Neural cell (in vitro differentiated cells): ENCODE measurements around the gene GAST.

Experiments
- EP300 ChIP-seq: fragments of 450-650 bp; conservative IDR thresholded peaks from 2 replicates; pipeline ENCODE4 v1.6.1; 2014; ENCODE audit warnings: antibody characterized with exemption, mild to moderate bottlenecking, moderate library complexity; ENCODE audit not compliant: poor library complexity, severe bottlenecking
- POLR2AphosphoS5 ChIP-seq: IDR thresholded peaks from 2 replicates; pipeline ENCODE4 v1.6.1; 2012
- RAD21 ChIP-seq: fragments of 450-650 bp; conservative IDR thresholded peaks from 2 replicates; pipeline ENCODE4 v1.6.1; 2014; ENCODE audit warnings: antibody characterized with exemption, mild to moderate bottlenecking, moderate library complexity
- SMC3 ChIP-seq: fragments of 450-650 bp; conservative IDR thresholded peaks from 2 replicates; pipeline ENCODE4 v1.6.1; 2014; ENCODE audit warnings: antibody characterized with exemption, mild to moderate bottlenecking, moderate library complexity; ENCODE audit not compliant: poor library complexity
- TF ChIP-seq, protein P1 (sequence below): fragments of 450-650 bp; IDR thresholded peaks from 2 replicates; pipeline ENCODE4 v1.5.1; 2014; ENCODE audit warnings: antibody characterized with exemption, mild to moderate bottlenecking, moderate library complexity; ENCODE audit not compliant: poor library complexity, severe bottlenecking

DNA sequence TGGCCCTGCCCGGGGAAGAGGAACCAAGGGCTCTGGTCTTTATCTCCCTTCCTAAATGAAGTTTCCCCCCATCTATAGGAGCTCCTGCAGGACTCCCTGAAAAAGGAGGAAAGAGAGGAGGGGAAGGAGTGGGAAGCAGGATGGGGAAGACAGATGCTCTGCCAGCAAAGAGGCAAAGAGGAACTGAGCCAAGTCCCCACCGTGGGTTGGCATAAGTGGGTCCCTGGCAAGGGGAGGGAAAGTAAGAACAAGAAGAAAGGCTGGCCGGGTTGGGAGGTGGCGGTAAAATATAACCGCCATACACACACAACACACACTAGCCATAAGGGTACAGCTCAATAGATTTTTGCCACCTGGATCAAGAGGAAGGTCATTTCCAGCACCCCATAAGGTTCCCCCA is 29.5 kb upstream of the GAST start:
- TF ChIP-seq, protein P1, sequence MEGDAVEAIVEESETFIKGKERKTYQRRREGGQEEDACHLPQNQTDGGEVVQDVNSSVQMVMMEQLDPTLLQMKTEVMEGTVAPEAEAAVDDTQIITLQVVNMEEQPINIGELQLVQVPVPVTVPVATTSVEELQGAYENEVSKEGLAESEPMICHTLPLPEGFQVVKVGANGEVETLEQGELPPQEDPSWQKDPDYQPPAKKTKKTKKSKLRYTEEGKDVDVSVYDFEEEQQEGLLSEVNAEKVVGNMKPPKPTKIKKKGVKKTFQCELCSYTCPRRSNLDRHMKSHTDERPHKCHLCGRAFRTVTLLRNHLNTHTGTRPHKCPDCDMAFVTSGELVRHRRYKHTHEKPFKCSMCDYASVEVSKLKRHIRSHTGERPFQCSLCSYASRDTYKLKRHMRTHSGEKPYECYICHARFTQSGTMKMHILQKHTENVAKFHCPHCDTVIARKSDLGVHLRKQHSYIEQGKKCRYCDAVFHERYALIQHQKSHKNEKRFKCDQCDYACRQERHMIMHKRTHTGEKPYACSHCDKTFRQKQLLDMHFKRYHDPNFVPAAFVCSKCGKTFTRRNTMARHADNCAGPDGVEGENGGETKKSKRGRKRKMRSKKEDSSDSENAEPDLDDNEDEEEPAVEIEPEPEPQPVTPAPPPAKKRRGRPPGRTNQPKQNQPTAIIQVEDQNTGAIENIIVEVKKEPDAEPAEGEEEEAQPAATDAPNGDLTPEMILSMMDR = no peak
- TF ChIP-seq POLR2AphosphoS5 (no peak), RAD21 (no peak), SMC3 (no peak), EP300 (no peak)
